Esophagus squamous epithelium (tissue), 5 donors: ENCODE results near the gene ZNF765. TPM values are rescaled to one million over a fixed set of nuclear protein-coding genes. Genes with fewer than 3 reads are reported as not detected.
"Not testable (repeated sequence)": the region's sequence is repeated elsewhere in the genome, so short reads cannot be mapped to it uniquely, and the experiment has no call there.

Experiments
- DNase-seq: peaks from one replicate; lab custom pipeline; 2025; lab: John Stamatoyannopoulos, UW
- H3K27ac ChIP-seq, 4 donors: fragments of 200-600 bp; sonication (generic); one replicate each; pipeline ENCODE4 v1.5.1; 2016 to 2019; ENCODE audit warnings: mild to moderate bottlenecking in 1 of 4
- H3K27me3 ChIP-seq, 4 donors: fragments of 200-600 bp; sonication (generic); 1 replicate in 3 of 4; 2 replicates in 1 of 4; pipeline versions ENCODE4 v1.5.1 to v1.6.0; 2017 to 2021; ENCODE audit warnings: antibody characterized with exemption in 1 of 4
- H3K36me3 ChIP-seq, 3 donors: fragments of 200-600 bp; sonication (generic); one replicate each; pipeline ENCODE4 v1.5.1; 2016 to 2019
- H3K4me1 ChIP-seq, 3 donors: fragments of 200-600 bp; sonication (generic); one replicate each; pipeline ENCODE4 v1.5.1; 2017 to 2019
- H3K4me3 ChIP-seq, 4 donors: fragments of 200-600 bp; sonication (generic); 1 replicate in 3 of 4; 2 replicates in 1 of 4; pipeline ENCODE4 v1.5.1; 2016 to 2019; ENCODE audit warnings: mild to moderate bottlenecking in 2 of 4, moderate library complexity in 1 of 4
- H3K9me3 ChIP-seq, 3 donors: fragments of 200-600 bp; sonication (generic); one replicate each; pipeline ENCODE4 v1.5.1; 2016 to 2019
- CTCF ChIP-seq, 6 experiments: fragments of 450-650 bp in 4 of 6; fragments of 200-600 bp in 2 of 6; sonication (generic) in 2 of 6; IDR thresholded peaks; one replicate each; pipeline ENCODE4 v1.5.1; 2016 to 2019; ENCODE audit warnings: antibody characterized with exemption in 6 of 6, mild to moderate bottlenecking in 4 of 6, moderate library complexity in 4 of 6
- POLR2A ChIP-seq, 4 donors: fragments of 450-650 bp; IDR thresholded peaks; one replicate each; pipeline ENCODE4 v1.6.1; 2017; ENCODE audit warnings: antibody characterized with exemption in 4 of 4, mild to moderate bottlenecking in 4 of 4, moderate library complexity in 3 of 4
- WGBS, 2 donors: methylation state at CpG; one replicate each; pipeline ENCODE4 v1.1.5; 2018; 5-methylcytosine and 5-hydroxymethylcytosine counted together
- intact Hi-C: fragments of 100-400 bp; cut with DNase I; formaldehyde crosslinking; loops from one replicate; pipeline ENCODE4 v1.15.0; 2022
- total RNA-seq, 4 donors: library from RNA; depleted of rRNA; stranded (reverse); fragments of >200 nt; gene quantifications; one replicate each; pipeline ENCODE4 v1.1.0, GENCODE V29; 2016
- donor health status: DM: yes; HTN: yes; CAD: no.

The ZNF765 gene
- total RNA-seq, 4 donors from 2014 or later, result 3.3 to 9.0 (median 6.0) TPM

GRCh38 chr19:53388168-53388567 lies 6.8 kb upstream of the ZNF765 start:
- Histone ChIP-seq H3K4me1 (no peaks in the 10 kb centered on the region), H3K27me3 (no peaks in the 10 kb centered on the region), H3K9me3 (peaks cover 0 to 87% (median 47%) of the 10 kb centered on the region in 3 donors), H3K4me3 (no peak overlapping the region), H3K27ac (no peak overlapping the region), H3K36me3 (peaks cover 0 to 21% (median 0%) of the 10 kb centered on the region in 3 donors)
- intact Hi-C loops, result no loop called here
- DNase-seq, result no peak
- 69 to 85% methylated on average over 3 of the region's 3 CpGs for WGBS, 2 donors
- no peak for TF ChIP-seq CTCF (IDR thresholded peaks at IDR 0.05)
- no peak for TF ChIP-seq POLR2A (IDR thresholded peaks at IDR 0.05)

- no peaks in the 10 kb centered on the region for H3K27me3 ChIP-seq
- intact Hi-C loops, result no loop called here
- no peak overlapping the region for H3K27ac ChIP-seq
- no peak for DNase-seq
- peaks cover 0 to 79% (median 43%) of the 10 kb centered on the region in 3 donors for H3K9me3 ChIP-seq
- no peak overlapping the region for H3K4me3 ChIP-seq
- peaks cover 0 to under 1% (median 0%) of the 10 kb centered on the region in 3 donors for H3K4me1 ChIP-seq
- H3K36me3 ChIP-seq, result peaks cover 0 to 21% (median 0%) of the 10 kb centered on the region in 3 donors
- 89% methylated on average over 5 of the region's 5 CpGs for WGBS, 2 donors
- TF ChIP-seq CTCF (IDR thresholded peaks at IDR 0.05), result no peak
- no peak for TF ChIP-seq POLR2A (IDR thresholded peaks at IDR 0.05)
Observed at GRCh38 chr19:53388904-53389303, 6.0 kb upstream of the ZNF765 start.

GRCh38 chr19:53389571-53389970 lies 5.4 kb upstream of the ZNF765 start:
- Histone ChIP-seq H3K27ac (no peak overlapping the region), H3K36me3 (peaks cover 0 to 20% (median 0%) of the 10 kb centered on the region in 3 donors), H3K9me3 (peaks cover 0 to 73% (median 37%) of the 10 kb centered on the region in 3 donors), H3K4me1 (peaks cover 3 to 7% (median 5%) of the 10 kb centered on the region in 3 donors), H3K4me3 (no peak overlapping the region), H3K27me3 (no peaks in the 10 kb centered on the region)
- intact Hi-C loops, result no loop called here
- TF ChIP-seq CTCF (IDR thresholded peaks at IDR 0.05) (no peak), POLR2A (IDR thresholded peaks at IDR 0.05) (no peak)
- WGBS, 2 donors, result 47 to 79% methylated on average over 8 of the region's 8 CpGs
- DNase-seq, result no peak

GRCh38 chr19:53389978-53390377 lies 5.0 kb upstream of the ZNF765 start:
- 15 to 55% methylated on average over 4 to 17 of the region's 22 CpGs for WGBS, 2 donors
- Histone ChIP-seq H3K27me3 (no peaks in the 10 kb centered on the region), H3K9me3 (peaks cover 0 to 69% (median 35%) of the 10 kb centered on the region in 3 donors), H3K4me1 (peaks cover 3 to 10% (median 5%) of the 10 kb centered on the region in 3 donors), H3K27ac (no peak overlapping the region), H3K36me3 (peaks cover 0 to 16% (median 0%) of the 10 kb centered on the region in 3 donors), H3K4me3 (no peak overlapping the region)
- TF ChIP-seq POLR2A (IDR thresholded peaks at IDR 0.05), result no peak
- no peak for TF ChIP-seq CTCF (IDR thresholded peaks at IDR 0.05)
- intact Hi-C loops, result no loop called here
- DNase-seq, result no peak

- no peak for TF ChIP-seq POLR2A (IDR thresholded peaks at IDR 0.05)
- no peak for TF ChIP-seq CTCF (IDR thresholded peaks at IDR 0.05)
- peak overlapping the region; percentile 66 to 76 (median 73) for H3K4me3 ChIP-seq
- peaks cover 3 to 30% (median 5%) of the 10 kb centered on the region in 3 donors for H3K4me1 ChIP-seq
- no peaks in the 10 kb centered on the region for H3K27me3 ChIP-seq
- no peak for DNase-seq
- H3K9me3 ChIP-seq, result peaks cover 0 to 34% (median 10%) of the 10 kb centered on the region in 3 donors
- H3K27ac ChIP-seq, result peak overlapping the region; percentile 87 to 92 (median 90)
- WGBS, 2 donors, result 5 to 13% methylated on average over 3 to 13 of the region's 18 CpGs
- peaks cover 0 to 19% (median 10%) of the 10 kb centered on the region in 3 donors for H3K36me3 ChIP-seq
- intact Hi-C loops, result no loop called here
Observed at GRCh38 chr19:53394522-53394973, 401 bp upstream of the ZNF765 start.

- H3K27ac ChIP-seq, result peak overlapping the region; percentile 87 to 92 (median 90)
- H3K27me3 ChIP-seq, DNase-seq, intact Hi-C loops: not testable (repeated sequence)
- H3K4me1 ChIP-seq, result peaks cover 3 to 30% (median 5%) of the 10 kb centered on the region in 3 donors
- H3K36me3 ChIP-seq, result peaks cover 0 to 33% (median 13%) of the 10 kb centered on the region in 3 donors
- peaks cover 0 to 30% (median 0%) of the 10 kb centered on the region in 3 donors for H3K9me3 ChIP-seq
- peak overlapping the region; percentile 66 to 76 (median 73) for H3K4me3 ChIP-seq
- 18 to 25% methylated on average over 8 of the region's 9 CpGs for WGBS, 2 donors
Observed at GRCh38 chr19:53395840-53396524, 1.0 kb downstream of the ZNF765 start.
